Activated naive CD8-positive, alpha-beta T cell treated with anti-CD3 and anti-CD28 coated beads, Interleukin-2, amount 50 U/mL, for 16 hours (primary cell): ENCODE results near the gene ARID5B.

Source experiments
- DNase-seq: peaks from one replicate; pipeline ENCODE4 v3.0.0-alpha.2; 2020; ENCODE audit warnings: low read depth, low spot score

The ARID5B gene

GRCh38 chr10:62072901-62073300 lies 171.4 kb downstream of the ARID5B start:
- DNase-seq = no peak

DNA sequence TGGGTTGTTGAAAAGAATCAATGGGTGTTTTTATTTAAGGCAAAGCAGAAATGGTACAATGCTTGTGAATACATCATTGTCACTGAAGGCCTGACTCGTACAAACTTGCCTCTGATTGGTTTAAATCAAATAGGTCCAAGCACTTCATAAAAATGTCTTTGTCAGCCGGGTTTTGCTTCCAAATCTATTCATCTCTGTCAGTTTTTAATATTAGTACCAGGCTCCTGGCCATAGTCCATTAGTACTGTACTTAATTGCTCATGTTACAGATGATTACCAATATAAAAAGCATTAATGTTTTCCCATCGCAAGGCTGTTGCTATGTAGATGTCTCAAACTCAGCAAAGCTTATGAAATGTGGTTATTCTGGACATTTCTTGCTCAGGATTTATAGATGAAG lies 171.9 kb downstream of the ARID5B start:
- DNase-seq = no peak

DNA sequence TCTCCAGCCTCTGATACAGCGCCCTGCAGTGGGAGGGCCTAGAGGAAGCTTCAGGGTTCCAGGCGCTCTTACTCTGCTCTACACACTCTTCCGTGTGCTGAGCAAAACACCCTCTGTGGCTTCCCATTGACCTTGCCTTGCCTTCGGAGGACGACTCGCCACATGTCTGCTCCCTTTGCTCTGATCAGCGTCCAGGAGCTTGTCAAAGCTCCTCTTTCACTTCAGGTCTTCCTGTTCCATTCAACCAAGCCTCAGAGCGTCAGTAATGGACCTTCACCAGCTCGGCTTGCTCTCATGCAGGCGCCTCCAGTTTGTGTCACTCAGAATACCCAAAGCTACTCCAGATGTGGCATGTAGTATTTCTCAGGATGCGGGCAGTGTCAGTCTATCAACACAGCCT lies 173.9 kb downstream of the ARID5B start:
- no peak for DNase-seq

DNA sequence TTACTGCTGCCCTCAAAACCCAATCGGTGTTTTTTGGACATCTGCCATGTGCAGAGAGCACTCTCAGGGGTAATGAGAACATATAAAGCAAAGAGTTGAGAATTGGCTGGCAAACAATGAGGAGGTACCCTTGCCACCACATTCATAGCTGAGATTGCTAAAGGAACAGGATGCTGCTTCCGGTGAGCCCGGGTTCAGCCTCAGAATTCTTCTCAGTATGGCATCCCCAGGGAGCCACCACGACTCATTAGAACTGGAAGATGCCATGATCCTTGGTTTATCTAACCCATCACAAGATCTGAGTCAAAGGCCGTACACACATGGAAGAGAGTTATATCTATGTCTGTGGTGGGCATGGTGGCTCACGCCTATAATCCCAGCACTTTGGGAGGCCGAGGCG lies 174.4 kb downstream of the ARID5B start:
- DNase-seq = no peak

- DNase-seq = no peak
Measured at GRCh38 chr10:62076891-62077290, 175.4 kb downstream of the ARID5B start.

DNA sequence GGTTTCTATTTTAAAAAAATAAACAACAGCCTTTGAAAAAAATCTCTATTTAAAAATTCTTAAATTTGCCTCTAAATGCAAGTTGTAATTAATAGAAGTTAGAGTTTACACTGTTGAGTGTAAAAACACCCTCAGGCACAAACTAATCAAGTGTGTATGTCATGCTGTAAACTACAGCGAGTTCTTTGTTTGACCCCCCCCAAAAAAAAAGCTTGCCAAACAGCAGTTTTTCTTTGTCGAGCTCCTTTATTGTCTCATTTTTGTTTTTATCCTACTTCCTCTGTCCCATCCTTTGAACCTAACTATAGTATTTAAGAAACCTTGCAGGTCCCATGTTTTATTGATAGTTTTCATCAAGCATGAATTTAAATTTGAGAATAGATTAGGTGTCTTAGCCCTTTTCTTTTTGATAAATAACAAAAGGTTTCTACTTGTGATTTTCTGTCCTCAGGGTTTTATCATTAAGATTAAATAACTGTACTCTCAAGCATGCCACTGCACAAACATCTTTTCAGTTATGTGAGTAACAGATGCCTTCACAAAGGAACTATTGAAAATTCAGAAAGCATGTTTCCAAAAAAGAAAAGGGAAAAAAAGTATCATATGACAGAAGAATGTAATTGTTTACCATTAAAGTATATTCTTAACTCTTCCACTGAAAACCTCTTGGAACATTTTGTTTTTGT lies 176.0 kb downstream of the ARID5B start:
- no peak for DNase-seq

- no peak for DNase-seq
Measured at GRCh38 chr10:62079885-62080559, 178.5 kb downstream of the ARID5B start.

DNA sequence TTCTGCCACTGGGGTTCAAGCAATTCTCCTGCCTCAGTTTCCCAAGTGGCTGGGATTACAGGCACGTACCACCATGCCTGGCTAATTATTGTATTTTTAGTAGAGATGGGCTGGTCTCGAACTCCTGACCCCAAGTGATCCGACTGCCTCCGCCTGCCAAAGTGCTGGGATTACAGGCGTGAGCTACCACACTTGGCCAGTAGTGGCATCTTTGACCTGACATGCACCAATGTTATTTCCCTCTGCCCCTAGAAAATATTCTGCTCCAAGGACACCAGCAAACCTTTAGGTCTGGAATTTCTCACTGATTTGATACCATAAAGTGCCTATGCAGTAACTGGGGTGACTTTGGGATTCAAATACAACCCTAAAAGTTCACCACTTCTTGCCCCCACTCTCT lies 179.4 kb downstream of the ARID5B start:
- DNase-seq = no peak

DNA sequence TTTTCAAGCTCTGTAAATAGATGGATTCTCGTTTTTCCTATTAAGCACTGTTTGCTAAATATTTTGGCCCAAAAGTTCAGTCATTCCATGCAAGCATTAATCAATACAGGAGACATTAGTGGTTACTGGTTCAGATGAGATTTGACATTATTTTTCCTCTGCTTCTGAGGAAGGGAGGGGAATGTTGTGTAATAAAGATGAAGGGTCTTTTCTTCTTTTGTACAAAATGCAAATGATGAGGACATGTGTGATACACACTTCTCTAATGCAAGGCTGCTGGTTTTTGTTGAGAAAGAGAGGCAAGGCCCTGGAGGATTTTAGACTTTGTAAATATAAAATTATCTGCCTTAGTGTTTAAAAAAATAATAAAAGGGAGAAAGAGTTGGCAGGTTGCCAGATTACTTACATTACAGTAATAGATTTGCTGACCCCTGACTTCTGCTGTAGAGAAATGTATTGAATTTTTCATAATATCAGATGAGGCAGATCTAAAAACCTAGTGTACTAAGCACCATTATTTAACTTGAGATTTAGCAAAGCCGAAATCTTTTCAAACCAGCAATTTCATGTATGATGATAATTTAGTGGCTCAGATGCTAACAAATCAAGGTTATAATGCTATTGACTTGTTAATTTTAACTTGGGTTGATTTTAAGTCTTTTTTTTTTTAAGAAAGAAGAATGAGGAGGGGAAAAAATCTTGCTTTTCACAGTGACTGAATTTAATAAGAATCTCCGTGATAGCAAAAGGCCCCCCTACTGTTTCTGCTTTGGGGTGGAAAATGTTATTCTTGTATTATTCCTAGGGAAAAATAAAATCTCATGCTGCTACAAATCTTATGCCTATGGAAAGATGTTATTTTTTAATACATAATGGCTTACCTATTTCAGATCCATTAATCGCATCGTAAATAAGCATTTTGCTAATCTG lies 180.1 kb downstream of the ARID5B start:
- DNase-seq = no peak

DNA sequence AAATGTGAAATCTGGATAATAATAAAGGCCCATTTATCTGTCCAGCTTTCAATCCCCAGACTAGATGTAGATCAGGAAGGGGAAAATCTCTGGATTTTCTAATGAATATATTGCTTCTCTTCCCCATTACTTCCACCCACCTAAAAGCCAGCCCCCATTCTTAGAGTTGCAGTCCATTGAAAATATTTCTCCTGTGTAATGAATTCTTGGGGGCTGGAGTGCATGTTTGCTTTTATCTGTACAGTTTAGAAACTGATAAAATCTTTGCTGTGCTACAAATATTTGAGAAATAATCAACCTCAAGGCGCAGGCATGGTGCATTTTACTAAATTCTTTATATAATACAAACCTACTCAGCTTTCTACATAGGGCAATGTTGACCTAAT lies 180.8 kb downstream of the ARID5B start:
- no peak for DNase-seq

DNA sequence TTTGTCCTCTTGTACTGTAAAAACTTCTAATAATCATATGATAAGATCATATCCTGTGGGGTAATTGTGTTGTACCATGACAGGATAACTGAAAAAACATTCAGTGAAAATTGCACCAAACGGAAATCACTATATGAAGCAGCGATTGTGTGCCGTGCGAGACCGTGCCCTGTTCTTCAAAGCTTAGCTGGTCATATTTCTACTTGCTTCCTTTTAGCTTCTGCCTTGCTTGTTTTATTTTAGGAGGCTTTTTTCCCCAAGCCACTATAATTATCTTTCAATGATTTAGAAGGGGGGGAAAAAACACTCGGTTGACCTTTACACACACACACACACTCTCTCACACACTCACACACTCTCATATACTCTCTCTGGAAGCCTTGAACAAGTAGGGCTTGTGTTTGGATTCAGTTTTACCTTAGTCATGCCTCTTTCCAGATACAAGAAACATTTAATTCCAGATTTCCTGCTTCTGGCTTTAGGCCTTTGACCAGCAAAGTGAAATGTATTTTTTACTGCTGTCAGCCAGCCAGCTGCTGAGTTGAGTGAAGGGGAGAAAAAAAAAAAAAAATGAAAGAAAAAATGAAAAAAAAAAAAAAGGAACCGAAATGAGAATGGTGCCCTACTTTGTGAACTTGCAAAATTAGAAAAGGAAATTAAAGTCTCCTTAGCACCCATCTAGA lies 181.4 kb downstream of the ARID5B start:
- DNase-seq = no peak

GRCh38 chr10:62083412-62084267 lies 182.1 kb downstream of the ARID5B start:
- no peak for DNase-seq

- no peak for DNase-seq
Measured at GRCh38 chr10:62084451-62084850, 183.0 kb downstream of the ARID5B start.

- DNase-seq = no peak
Measured at GRCh38 chr10:62085404-62085803, 183.9 kb downstream of the ARID5B start.

- no peak for DNase-seq
Measured at GRCh38 chr10:62085821-62086220, 184.3 kb downstream of the ARID5B start.

- DNase-seq = no peak
Measured at GRCh38 chr10:62087329-62087728, 185.8 kb downstream of the ARID5B start.

DNA sequence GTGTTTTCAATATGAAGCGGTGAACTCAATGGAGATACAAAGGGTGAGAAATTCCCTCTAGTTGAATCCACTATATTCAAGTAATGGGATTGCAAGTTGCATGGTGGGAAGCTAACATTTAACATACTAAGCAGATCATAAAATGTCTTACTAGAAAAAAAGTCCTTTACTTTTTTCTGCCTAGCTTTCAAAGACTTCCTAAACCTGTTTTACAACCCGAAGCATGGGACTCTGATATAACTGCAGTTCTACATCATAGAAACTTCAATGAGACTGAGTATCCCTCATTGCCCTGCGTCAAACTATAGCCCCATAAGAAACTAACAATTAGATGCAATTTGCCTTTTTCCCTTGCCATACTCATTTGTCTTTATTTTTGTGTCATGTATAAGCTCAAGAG lies 187.3 kb downstream of the ARID5B start:
- DNase-seq = no peak

- no peak for DNase-seq
Measured at GRCh38 chr10:62092301-62093030, 191.0 kb downstream of the ARID5B start.

DNA sequence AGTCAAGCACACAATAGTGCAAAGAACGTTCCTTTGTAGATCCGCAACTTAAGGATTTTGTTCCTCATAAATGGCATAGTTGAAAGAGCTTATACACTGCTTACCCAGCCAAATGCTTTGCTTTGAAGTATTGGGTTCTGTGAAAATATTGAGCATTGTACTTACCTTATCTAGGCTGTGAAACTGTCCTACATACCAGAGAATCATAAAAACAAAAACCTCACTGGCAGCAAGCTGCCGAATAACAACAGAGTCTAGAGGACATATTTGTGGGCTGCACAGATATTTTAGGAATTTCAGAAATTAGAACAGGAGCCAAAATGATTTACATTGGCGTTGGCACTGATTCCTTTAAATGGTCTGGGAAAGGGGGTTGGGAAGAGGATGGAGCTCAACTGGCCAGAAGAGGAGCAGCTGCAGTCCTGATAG lies 192.4 kb downstream of the ARID5B start:
- no peak for DNase-seq
